GM23338 (cell line): Measurements from ENCODE around the gene ZXDC. TPM values are rescaled to one million over a fixed set of nuclear protein-coding genes. Genes with fewer than 3 reads are reported as not detected.
A peak's percentile ranks its signal among the peaks of the same experiment; 100 is the strongest.

ENCODE experiments used
- ATAC-seq: fragments of 200-7000 bp; cut with Tn5 transposase; 3 replicates; pipeline ENCODE4 v1.9.1; 2020
- DNase-seq: peaks from one replicate; pipeline ENCODE4 v3.0.0-alpha.2; 2015; ENCODE audit warnings: low spot score
- H2AFZ ChIP-seq: fragments of 200-600 bp; sonication (generic); 2 replicates; pipeline ENCODE4 v1.8.0; 2016; ENCODE audit warnings: antibody characterized with exemption, mild to moderate bottlenecking, moderate library complexity
- H3F3A ChIP-seq: fragments of 200-600 bp; sonication (generic); replicated peaks from 2 replicates; pipeline ENCODE4 v1.8.0; 2017; ENCODE audit warnings: antibody characterized with exemption, mixed run types, low read depth
- H3K27ac ChIP-seq: fragments of 200-600 bp; sonication (generic); 2 replicates; pipeline ENCODE4 v1.6.1; 2016; ENCODE audit warnings: low read depth
- H3K27me3 ChIP-seq: fragments of 200-600 bp; sonication (generic); 2 replicates; pipeline ENCODE4 v1.8.0; 2016; ENCODE audit warnings: mild to moderate bottlenecking, mixed run types, moderate library complexity; ENCODE audit not compliant: insufficient read depth
- H3K36me3 ChIP-seq: fragments of 200-600 bp; sonication (generic); 2 replicates; pipeline ENCODE4 v1.8.0; 2016; ENCODE audit warnings: mild to moderate bottlenecking; ENCODE audit not compliant: insufficient read depth
- H3K4me1 ChIP-seq: fragments of 200-600 bp; sonication (generic); 2 replicates; pipeline ENCODE4 v1.8.0; 2016; ENCODE audit warnings: mild to moderate bottlenecking, moderate library complexity; ENCODE audit not compliant: insufficient read depth
- H3K4me2 ChIP-seq: fragments of 200-600 bp; sonication (generic); 2 replicates; pipeline ENCODE4 v1.7.1; 2017; ENCODE audit warnings: mixed run types
- H3K4me3 ChIP-seq: fragments of 200-600 bp; sonication (generic); 2 replicates; pipeline ENCODE4 v1.6.1; 2016; ENCODE audit warnings: mixed run types
- H3K79me2 ChIP-seq: fragments of 200-600 bp; sonication (generic); replicated peaks from 2 replicates; pipeline ENCODE4 v1.8.0; 2017; ENCODE audit warnings: mild to moderate bottlenecking; ENCODE audit not compliant: insufficient read depth
- H3K9me2 ChIP-seq: fragments of 200-600 bp; sonication (generic); 2 replicates; pipeline ENCODE4 v1.8.0; 2017; ENCODE audit not compliant: insufficient read depth
- H4K20me1 ChIP-seq: fragments of 200-600 bp; sonication (generic); replicated peaks from 2 replicates; pipeline ENCODE4 v1.8.0; 2017; ENCODE audit warnings: mild to moderate bottlenecking; ENCODE audit not compliant: insufficient read depth
- H3K27ac Mint-ChIP-seq: 2 replicates; pipeline ENCODE4 v1.8.0; 2020; ENCODE audit warnings: inconsistent platforms, mild to moderate bottlenecking, moderate library complexity, mixed read lengths
- H3K27me3 Mint-ChIP-seq: 3 replicates; pipeline ENCODE4 v1.8.0; 2022; ENCODE audit warnings: low read depth, mild to moderate bottlenecking, moderate library complexity, mixed read lengths, inconsistent platforms; ENCODE audit not compliant: insufficient read depth, poor library complexity
- H3K36me3 Mint-ChIP-seq: 3 replicates; pipeline ENCODE4 v1.8.0; 2021; ENCODE audit warnings: low read depth, mild to moderate bottlenecking, inconsistent platforms, moderate library complexity, mixed read lengths
- H3K4me1 Mint-ChIP-seq: 3 replicates; pipeline ENCODE4 v1.8.0; 2020; ENCODE audit warnings: mild to moderate bottlenecking, inconsistent platforms, mixed read lengths
- H3K4me3 Mint-ChIP-seq: 3 replicates; pipeline ENCODE4 v1.8.0; 2021; ENCODE audit warnings: moderate library complexity, mild to moderate bottlenecking, inconsistent platforms, mixed read lengths
- H3K9me3 Mint-ChIP-seq: 3 replicates; pipeline ENCODE4 v1.8.0; 2020; ENCODE audit warnings: moderate library complexity, mild to moderate bottlenecking, inconsistent platforms, mixed read lengths
- CREB1 ChIP-seq: fragments of 250-450 bp; sonication (Bioruptor Pico); IDR thresholded peaks from 2 replicates; pipeline ENCODE4 v1.5.0; 2020; ENCODE audit warnings: low read depth, mild to moderate bottlenecking, moderate library complexity
- POLR2AphosphoS5 ChIP-seq: IDR thresholded peaks from 2 replicates; pipeline ENCODE4 v1.6.1; 2016; ENCODE audit warnings: antibody characterized with exemption, low read depth
- STAT1 ChIP-seq: IDR thresholded peaks from one replicate; pipeline ENCODE4 v1.6.1; 2016; ENCODE audit warnings: antibody characterized with exemption; ENCODE audit not compliant: unreplicated experiment
- ZNF331 ChIP-seq: fragments of 250-450 bp; sonication (Bioruptor Pico); IDR thresholded peaks from 2 replicates; pipeline ENCODE4 v1.5.0; 2020; ENCODE audit warnings: low read depth, mild to moderate bottlenecking, moderate library complexity
- polyA plus RNA-seq: library from polyadenylated mRNA; unstranded; fragments of >200 nt; fragmentation: Nextera tagmentation; extraction: Ambion mirVana; gene quantifications from 2 replicates; pipeline ENCODE4 v1.2.1, GENCODE V29; 2016
- total RNA-seq: library from RNA; depleted of rRNA; stranded (reverse); fragments of >200 nt; shearing (Covaris generic); gene quantifications from 2 replicates; pipeline ENCODE4 v1.2.3, GENCODE V29; 2014
- TF ChIP-seq, protein P1 (sequence below): IDR thresholded peaks from 2 replicates; pipeline ENCODE4 v1.6.1; 2016; ENCODE audit warnings: antibody characterized with exemption
- TF ChIP-seq, protein P2 (sequence below), 2 experiments: fragments of 200-600 bp in 1 of 2; sonication (generic) in 1 of 2; conservative IDR thresholded peaks; 2 replicates each; pipeline versions ENCODE4 v1.5.1 to v1.6.1; 2016 to 2017; ENCODE audit warnings: antibody characterized with exemption in 2 of 2, low read depth in 2 of 2, mild to moderate bottlenecking in 2 of 2, moderate library complexity in 1 of 2

Gene ZXDC
- total and polyA plus RNA-seq, 2 experiments from 2014 or later = 5.7 to 45.1 TPM

DNA sequence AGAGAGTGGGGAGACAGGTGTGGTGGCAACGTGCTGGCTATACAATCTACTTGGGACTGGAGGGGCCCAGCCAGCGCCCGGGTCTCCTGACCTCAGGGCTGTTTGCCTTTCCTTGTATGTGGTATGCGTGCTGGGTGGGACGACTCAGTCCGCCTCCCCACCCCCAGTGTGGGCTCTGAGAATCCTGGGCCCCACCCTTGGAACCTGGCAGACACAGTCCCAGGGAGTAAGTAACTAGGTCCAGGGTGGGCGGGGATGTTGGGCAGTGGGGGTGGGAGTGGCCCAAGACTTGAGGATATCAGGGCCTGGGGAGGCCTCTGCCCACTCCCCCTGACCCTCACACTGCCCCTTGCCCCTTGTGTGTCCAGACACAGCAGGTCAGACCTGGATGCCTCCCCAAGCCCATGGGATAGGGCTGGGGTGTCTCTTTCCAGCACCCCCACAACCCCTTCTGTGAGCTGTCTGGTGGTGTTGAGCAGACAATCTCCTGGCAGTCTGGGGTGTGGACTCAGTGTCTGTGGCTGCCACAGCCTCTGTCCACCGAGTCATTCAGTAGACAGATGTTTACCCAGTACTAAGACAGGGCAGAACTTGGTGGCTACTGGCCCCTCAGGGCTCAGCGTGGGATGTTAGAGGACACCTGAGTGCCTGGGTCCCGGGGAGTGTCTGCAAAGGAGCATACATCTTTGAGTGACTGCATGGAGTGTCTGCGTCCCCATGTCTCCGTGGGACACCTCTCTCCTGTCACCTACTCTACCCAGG lies 49.6 kb upstream of the ZXDC start:
- H3K4me3 ChIP-seq = peak overlapping the region; percentile 73; the same call in 1 of the 2 replicates
- Mint-ChIP-seq H3K27me3 (peaks cover 11% of the 10 kb centered on the region), H3K4me1 (peaks cover 9% of the 10 kb centered on the region), H3K9me3 (no peaks in the 10 kb centered on the region), H3K27ac (no peak overlapping the region), H3K36me3 (no peaks in the 10 kb centered on the region), H3K4me3 (peak overlapping the region; percentile 76)
- H3K4me2 ChIP-seq = peak overlapping the region; percentile 91
- no peaks in the 10 kb centered on the region for H4K20me1 ChIP-seq
- no peak overlapping the region for H3K27ac ChIP-seq
- H3K27me3 ChIP-seq = peaks cover 16% of the 10 kb centered on the region
- no peaks in the 10 kb centered on the region for H3K9me2 ChIP-seq
- H2AFZ ChIP-seq = peak overlapping the region; percentile 99
- no peaks in the 10 kb centered on the region for H3F3A ChIP-seq
- ATAC-seq (no peak), DNase-seq (no peak)
- H3K4me1 ChIP-seq = 0 out of 2 replicates have a peak, but pooled peaks cover 4% of the 10 kb centered on the region
- no peaks in the 10 kb centered on the region for H3K79me2 ChIP-seq
- TF ChIP-seq, protein P1, sequence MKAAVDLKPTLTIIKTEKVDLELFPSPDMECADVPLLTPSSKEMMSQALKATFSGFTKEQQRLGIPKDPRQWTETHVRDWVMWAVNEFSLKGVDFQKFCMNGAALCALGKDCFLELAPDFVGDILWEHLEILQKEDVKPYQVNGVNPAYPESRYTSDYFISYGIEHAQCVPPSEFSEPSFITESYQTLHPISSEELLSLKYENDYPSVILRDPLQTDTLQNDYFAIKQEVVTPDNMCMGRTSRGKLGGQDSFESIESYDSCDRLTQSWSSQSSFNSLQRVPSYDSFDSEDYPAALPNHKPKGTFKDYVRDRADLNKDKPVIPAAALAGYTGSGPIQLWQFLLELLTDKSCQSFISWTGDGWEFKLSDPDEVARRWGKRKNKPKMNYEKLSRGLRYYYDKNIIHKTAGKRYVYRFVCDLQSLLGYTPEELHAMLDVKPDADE = no peak
- TF ChIP-seq STAT1 (no peak), ZNF331 (CRISPR knock-in tag) (no peak)
- TF ChIP-seq, protein P2, sequence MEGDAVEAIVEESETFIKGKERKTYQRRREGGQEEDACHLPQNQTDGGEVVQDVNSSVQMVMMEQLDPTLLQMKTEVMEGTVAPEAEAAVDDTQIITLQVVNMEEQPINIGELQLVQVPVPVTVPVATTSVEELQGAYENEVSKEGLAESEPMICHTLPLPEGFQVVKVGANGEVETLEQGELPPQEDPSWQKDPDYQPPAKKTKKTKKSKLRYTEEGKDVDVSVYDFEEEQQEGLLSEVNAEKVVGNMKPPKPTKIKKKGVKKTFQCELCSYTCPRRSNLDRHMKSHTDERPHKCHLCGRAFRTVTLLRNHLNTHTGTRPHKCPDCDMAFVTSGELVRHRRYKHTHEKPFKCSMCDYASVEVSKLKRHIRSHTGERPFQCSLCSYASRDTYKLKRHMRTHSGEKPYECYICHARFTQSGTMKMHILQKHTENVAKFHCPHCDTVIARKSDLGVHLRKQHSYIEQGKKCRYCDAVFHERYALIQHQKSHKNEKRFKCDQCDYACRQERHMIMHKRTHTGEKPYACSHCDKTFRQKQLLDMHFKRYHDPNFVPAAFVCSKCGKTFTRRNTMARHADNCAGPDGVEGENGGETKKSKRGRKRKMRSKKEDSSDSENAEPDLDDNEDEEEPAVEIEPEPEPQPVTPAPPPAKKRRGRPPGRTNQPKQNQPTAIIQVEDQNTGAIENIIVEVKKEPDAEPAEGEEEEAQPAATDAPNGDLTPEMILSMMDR (conservative IDR thresholded peaks at IDR 0.05; ENCODE audit: low read depth in 2 of 2) = no peak
- H3K36me3 ChIP-seq = no peaks in the 10 kb centered on the region

DNA sequence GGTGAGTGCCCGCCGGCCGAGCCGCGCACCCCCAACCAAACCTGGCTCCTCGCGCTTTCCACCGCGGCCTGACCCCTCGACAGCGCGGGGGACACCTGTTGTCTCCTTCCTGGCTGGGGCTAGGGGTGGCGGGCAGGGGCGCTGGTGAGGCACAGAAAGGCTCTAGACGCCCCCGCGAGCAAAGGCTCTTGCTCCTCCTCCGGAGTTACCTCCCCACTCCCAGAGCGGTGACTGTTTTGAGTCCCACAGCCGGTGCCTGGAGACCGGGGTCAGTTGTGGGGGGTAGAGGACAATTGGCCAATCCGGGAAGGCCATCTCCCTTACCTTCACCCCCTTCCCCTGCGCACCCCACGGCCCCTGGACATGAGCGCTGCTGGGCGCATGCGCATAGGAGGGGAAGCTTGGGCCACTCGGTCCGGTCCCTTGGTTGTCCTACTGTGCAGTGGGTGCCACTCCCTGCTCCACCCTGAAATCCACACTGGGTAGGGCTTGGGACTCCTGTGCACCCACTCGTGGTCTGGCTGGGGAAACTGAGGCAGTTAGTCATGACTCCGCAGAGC lies 48.8 kb upstream of the ZXDC start:
- Mint-ChIP-seq H3K4me3 (peak overlapping the region; percentile 76), H3K27me3 (peaks cover 11% of the 10 kb centered on the region), H3K36me3 (no peaks in the 10 kb centered on the region), H3K9me3 (no peaks in the 10 kb centered on the region), H3K27ac (no peak overlapping the region), H3K4me1 (peaks cover 9% of the 10 kb centered on the region)
- Histone ChIP-seq H3K4me2 (peak overlapping the region; percentile 91), H3K36me3 (no peaks in the 10 kb centered on the region), H3K4me1 (0 out of 2 replicates have a peak, but pooled peaks cover 4% of the 10 kb centered on the region), H3K27ac (no peak overlapping the region), H3K79me2 (no peaks in the 10 kb centered on the region), H2AFZ (peak overlapping the region; percentile 99), H3F3A (no peaks in the 10 kb centered on the region), H3K27me3 (peaks cover 16% of the 10 kb centered on the region), H4K20me1 (no peaks in the 10 kb centered on the region), H3K9me2 (no peaks in the 10 kb centered on the region), H3K4me3 (peak overlapping the region; percentile 73)
- ATAC-seq (peak; percentile 11), DNase-seq (no peak)
- TF ChIP-seq CREB1 (CRISPR knock-in tag) = no peak
- no peak for TF ChIP-seq POLR2AphosphoS5
- TF ChIP-seq, protein P2 (conservative IDR thresholded peaks at IDR 0.05; ENCODE audit: low read depth in 2 of 2) = 0 out of 4 replicates have a peak, but pooled peaks have one; percentile 11 to 12
